SK-N-MC (cell line): Measurements from ENCODE around the gene DEAF1.

Experiments used
- DNase-seq: peaks from one replicate; pipeline ENCODE4 v3.0.0-alpha.2; 2011; ENCODE audit warnings: low read depth, low spot score
- H3K27ac ChIP-seq: fragments of 200-600 bp; sonication (generic); 2 replicates; pipeline ENCODE4 v1.5.1; 2016; ENCODE audit warnings: mixed run types
- H3K36me3 ChIP-seq: fragments of 200-600 bp; sonication (generic); 2 replicates; pipeline ENCODE4 v1.6.1; 2017; ENCODE audit warnings: antibody characterized with exemption, low read length, mixed read lengths; ENCODE audit not compliant: insufficient read depth
- H3K4me3 ChIP-seq: fragments of 200-600 bp; sonication (generic); 2 replicates; pipeline ENCODE4 v1.5.1; 2016
- H3K9ac ChIP-seq: fragments of 200-600 bp; sonication (generic); 2 replicates; pipeline ENCODE4 v1.8.0; 2017; ENCODE audit warnings: mixed run types, mixed read lengths; ENCODE audit not compliant: insufficient read length
- H3K9me3 ChIP-seq: fragments of 200-600 bp; sonication (generic); 2 replicates; pipeline ENCODE4 v1.6.1; 2017; ENCODE audit warnings: low read depth, mild to moderate bottlenecking, antibody characterized with exemption, low read length, moderate library complexity, mixed read lengths
- EZH2 ChIP-seq: fragments of 200-600 bp; sonication (generic); IDR thresholded peaks from one replicate; pipeline ENCODE4 v1.6.1; 2017; ENCODE audit warnings: antibody characterized with exemption
- FOXP2 ChIP-seq: optimal IDR thresholded peaks from 2 replicates; pipeline ENCODE3; 2011; ENCODE audit warnings: mild to moderate bottlenecking, moderate library complexity; ENCODE audit not compliant: insufficient read depth; ENCODE audit errors: extremely low read length, control extremely low read depth
- POLR2AphosphoS5 ChIP-seq: IDR thresholded peaks from 2 replicates; pipeline ENCODE4 v1.6.1; 2012; ENCODE audit warnings: mild to moderate bottlenecking, low read depth, low read length, borderline replicate concordance

DEAF1 gene

DNA sequence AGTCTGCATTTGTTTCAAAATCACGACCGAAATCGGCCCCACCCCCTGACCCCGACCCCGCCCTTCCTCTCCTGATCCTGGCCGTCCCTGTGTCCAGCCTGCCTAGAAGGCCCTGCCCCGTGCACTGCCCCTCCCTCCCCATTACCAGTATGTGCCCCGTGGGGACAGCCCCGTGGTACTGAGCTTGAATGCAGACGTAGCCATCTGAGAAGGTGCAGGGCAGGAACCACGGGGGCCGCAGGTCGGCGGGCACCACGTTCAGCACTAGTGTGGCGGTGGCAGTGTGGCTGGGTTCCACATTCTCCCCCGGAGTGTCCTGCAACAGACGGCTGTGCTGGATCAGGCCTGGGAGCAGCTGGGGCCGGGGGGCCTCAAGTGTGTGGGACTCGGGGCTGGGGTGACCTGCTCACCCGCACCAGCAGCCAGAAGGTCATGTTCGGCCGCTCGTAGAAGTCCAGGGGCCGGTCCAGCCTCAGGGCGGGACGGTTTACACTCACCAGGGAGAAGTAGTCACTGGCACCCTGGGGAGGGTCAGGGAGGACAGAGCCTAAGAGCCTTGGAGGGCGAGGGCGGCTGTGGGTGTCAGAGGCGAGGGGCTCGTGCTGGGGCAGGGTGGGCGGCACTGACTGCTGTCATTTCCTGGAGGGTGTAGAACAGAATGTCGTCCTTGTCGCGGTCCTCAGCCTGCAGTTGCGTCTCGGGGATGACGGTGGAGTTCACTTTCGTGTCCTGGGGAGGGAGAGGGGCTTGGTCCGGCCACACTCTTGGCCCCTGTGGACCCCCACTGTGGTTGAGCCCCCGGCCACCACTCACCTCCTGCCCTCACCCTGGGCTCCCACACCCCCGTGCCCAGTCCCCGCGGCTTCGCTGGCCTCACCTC, 73.8 kb downstream of the DEAF1 start:
- no peak overlapping the region for H3K9ac ChIP-seq
- H3K9me3 ChIP-seq: no peaks in the 10 kb centered on the region
- H3K4me3 ChIP-seq: no peak overlapping the region
- H3K27ac ChIP-seq: no peak overlapping the region
- TF ChIP-seq POLR2AphosphoS5: no peak
- no peaks in the 10 kb centered on the region for H3K36me3 ChIP-seq
- no peak for DNase-seq

DNA sequence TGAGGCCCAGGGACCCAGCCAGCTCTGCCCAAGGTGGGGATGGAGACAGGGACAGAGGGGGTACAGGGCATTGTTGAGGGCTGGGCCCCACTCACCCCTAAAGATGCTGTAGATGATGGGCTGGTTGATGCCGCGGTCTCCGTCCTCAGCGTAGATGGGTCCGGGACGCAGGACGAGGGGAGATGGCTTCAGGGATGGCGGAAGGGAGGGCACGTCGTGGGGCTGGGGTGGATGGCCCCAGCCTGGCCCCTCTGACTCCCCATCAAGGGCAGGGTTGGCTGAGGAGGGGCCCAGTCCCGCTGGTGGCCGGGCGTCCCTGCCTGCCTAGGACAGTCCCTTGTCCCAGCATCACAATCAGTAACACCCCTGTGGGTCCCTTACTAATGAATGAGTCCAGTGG, 74.8 kb downstream of the DEAF1 start:
- Histone ChIP-seq H3K4me3 (no peak overlapping the region), H3K9ac (no peak overlapping the region), H3K9me3 (no peaks in the 10 kb centered on the region), H3K36me3 (no peaks in the 10 kb centered on the region), H3K27ac (no peak overlapping the region)
- no peak for DNase-seq
- TF ChIP-seq EZH2 (no peak), FOXP2 (no peak), POLR2AphosphoS5 (no peak)

DNA sequence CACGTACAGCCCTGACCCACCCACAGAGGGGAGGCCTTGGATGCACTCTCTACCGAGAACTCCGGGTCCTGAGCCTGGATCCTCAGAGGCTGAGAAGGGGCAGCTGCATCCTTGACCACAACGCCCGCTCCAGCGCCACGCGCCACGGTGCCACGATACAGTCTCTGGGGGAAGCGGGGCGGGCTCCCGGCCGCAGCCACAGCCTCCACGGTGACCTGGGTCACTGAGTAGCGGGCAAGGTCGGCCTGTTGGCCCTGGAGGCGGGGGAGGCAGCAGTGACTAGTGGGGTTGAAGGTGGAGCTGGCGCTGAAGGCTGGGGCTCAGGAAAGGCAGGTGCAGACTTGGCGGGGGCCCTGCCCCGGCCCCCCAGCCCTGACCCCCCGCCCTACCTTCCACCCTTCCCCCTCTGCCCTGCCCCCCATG, 75.4 kb downstream of the DEAF1 start:
- no peak for DNase-seq
- no peak overlapping the region for H3K9ac ChIP-seq
- no peak overlapping the region for H3K27ac ChIP-seq
- no peak overlapping the region for H3K4me3 ChIP-seq
- H3K36me3 ChIP-seq: no peaks in the 10 kb centered on the region
- TF ChIP-seq POLR2AphosphoS5 (no peak), EZH2 (no peak), FOXP2 (no peak)
- no peaks in the 10 kb centered on the region for H3K9me3 ChIP-seq

- H3K27ac ChIP-seq: no peak overlapping the region
- no peaks in the 10 kb centered on the region for H3K9me3 ChIP-seq
- TF ChIP-seq POLR2AphosphoS5 (no peak), EZH2 (no peak), FOXP2 (no peak)
- no peak for DNase-seq
- H3K9ac ChIP-seq: no peak overlapping the region
- no peaks in the 10 kb centered on the region for H3K36me3 ChIP-seq
- H3K4me3 ChIP-seq: no peak overlapping the region
Observed at GRCh38 chr11:618856-619627, 76.0 kb downstream of the DEAF1 start.

DNA sequence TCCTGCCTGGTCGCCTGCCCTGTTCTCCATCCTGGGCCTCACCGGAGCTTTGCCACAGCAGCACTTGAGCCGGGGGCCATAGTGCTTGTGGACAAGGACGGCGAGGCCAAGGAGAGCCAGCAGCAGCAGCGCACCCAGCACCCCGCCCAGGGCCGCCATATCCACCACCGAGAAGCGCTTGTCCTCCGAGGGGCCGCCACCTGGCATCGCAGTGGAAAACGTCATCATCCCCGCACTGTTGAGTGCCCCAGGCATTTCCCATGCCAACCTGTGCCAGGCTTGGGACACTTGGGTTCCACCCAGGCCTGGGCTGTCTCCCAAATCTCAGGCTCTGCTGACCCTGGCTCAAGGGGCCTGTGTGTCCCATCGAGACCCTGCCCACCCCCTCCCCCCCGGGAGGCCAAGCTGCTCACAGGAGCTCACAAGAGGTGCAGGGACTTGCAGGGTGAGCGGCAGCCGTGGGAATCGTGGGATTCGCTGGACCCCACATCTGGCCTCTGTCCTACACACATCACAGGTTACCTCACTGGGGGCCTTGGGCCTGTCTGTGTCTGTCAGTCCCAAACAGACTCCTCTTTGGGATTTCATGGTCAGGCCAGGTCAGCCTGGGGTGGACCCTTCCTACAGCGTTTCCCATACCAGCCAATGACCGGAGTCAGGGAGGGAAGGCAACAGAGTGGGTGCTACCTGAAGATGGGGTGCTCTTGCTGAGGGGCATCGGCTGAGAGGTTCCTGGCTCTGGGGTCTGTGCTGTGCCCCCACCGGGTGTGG, 76.9 kb downstream of the DEAF1 start:
- DNase-seq: no peak
- H3K36me3 ChIP-seq: peaks cover 2% of the 10 kb centered on the region; the same call in 1 of the 2 replicates
- no peak overlapping the region for H3K4me3 ChIP-seq
- H3K9ac ChIP-seq: no peak overlapping the region
- no peaks in the 10 kb centered on the region for H3K9me3 ChIP-seq
- no peak overlapping the region for H3K27ac ChIP-seq
- TF ChIP-seq EZH2: no peak
- TF ChIP-seq POLR2AphosphoS5: no peak
- TF ChIP-seq FOXP2: no peak

- H3K9me3 ChIP-seq: no peaks in the 10 kb centered on the region
- TF ChIP-seq POLR2AphosphoS5: no peak
- DNase-seq: no peak
- no peak overlapping the region for H3K4me3 ChIP-seq
- no peak overlapping the region for H3K27ac ChIP-seq
- H3K36me3 ChIP-seq: peaks cover 8% of the 10 kb centered on the region; the same call in 1 of the 2 replicates
- no peak overlapping the region for H3K9ac ChIP-seq
Observed at GRCh38 chr11:617199-617911, 77.7 kb downstream of the DEAF1 start.

DNA sequence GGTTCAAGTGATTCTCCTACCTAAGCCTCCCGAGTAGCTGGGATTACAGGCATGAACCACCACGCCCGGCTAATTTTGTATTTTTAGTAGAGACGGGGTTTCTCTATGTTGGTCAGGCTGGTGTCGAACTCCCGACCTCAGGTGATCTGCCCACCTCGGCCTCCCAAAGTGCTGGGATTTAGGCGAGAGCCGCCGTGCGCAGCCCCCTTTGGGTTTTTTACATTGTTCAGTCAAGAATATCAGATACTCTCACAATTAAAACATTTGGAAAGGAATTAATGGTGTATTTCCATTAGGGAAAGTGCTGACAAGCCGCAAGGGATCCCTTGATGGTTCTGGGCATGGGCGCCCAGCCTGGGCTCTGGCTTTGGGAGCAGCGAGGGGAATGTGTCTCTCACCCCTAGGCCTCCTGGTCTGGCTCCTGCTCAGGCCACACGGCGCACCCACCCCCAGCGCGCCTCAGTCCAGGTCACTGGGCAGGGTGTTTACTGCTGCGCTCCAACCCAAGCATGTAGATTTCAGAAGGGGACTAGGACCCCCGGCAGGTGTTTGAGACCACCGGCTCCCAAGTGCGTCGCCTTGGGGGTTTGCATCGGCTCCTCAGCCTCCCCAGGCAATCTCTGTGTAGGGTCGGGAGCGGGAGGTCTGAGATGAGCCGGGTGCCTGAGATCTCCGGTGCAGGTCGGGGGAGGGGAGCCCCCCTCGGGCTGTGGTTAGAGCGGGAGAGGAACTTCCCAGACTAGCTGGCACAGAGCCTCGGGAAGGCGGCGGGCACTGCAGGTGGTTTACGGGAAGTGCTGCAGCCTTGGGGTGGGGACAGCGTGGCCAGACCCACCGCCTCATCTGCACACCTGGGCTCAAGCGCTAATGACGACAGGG, 78.5 kb downstream of the DEAF1 start:
- no peak overlapping the region for H3K27ac ChIP-seq
- H3K36me3 ChIP-seq: peaks cover 8% of the 10 kb centered on the region; the same call in 1 of the 2 replicates
- H3K4me3 ChIP-seq: no peak overlapping the region
- no peak for TF ChIP-seq POLR2AphosphoS5
- no peak for TF ChIP-seq EZH2
- TF ChIP-seq FOXP2: no peak
- H3K9me3 ChIP-seq: no peaks in the 10 kb centered on the region
- H3K9ac ChIP-seq: no peak overlapping the region
- DNase-seq: no peak
